AG04449 (cell line): Measurements from ENCODE around the gene COLEC11.

Source experiments
- CTCF ChIA-PET: fragments of 350-600 bp; formaldehyde crosslinking; extraction: SDS; loops from one replicate; lab custom pipeline; 2021; ENCODE audit warnings: antibody characterized with exemption; lab: Yijun Ruan, JAX
- POLR2A ChIA-PET: fragments of 400-600, 350-600 bp; formaldehyde crosslinking; extraction: SDS; loops from one replicate; lab custom pipeline; 2020; ENCODE audit warnings: antibody characterized with exemption, inconsistent platforms; lab: Yijun Ruan, JAX
- DNase-seq: peaks from one replicate; pipeline ENCODE4 v3.0.0-alpha.2; 2010; ENCODE audit warnings: low read depth, low spot score
- H3K4me3 ChIP-seq: 2 replicates; pipeline ENCODE4 v1.5.1; 2011; ENCODE audit warnings: low read depth, mild to moderate bottlenecking, control low read depth, low read length
- TF ChIP-seq, protein P1 (sequence below): IDR thresholded peaks from one replicate; pipeline ENCODE4 v1.5.1; 2011; ENCODE audit warnings: mild to moderate bottlenecking, moderate library complexity, low read length, control low read depth, inconsistent platforms; ENCODE audit not compliant: insufficient read depth; ENCODE audit errors: missing control alignments

Gene COLEC11

DNA sequence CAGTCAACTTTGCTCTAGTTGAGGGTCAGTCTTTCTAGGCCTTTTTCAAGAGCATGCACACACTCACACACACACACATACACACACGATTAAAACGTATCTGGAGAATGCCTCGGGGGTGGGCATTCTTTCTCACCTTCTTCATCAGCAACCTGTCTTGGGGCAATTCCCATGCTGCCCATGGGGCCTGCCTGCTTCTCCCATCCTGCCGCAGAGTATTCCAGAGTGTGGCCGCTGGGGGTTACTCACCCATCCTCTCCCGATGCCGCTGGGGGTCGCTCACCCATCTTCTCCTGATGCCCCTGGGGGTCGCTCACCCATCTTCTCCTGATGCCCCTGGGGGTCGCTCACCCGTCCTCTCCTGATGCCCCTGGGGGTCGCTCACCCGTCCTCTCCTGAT lies 52.3 kb downstream of the COLEC11 start:
- DNase-seq, result no peak
- H3K4me3 ChIP-seq, result no peak overlapping the region
- TF ChIP-seq, protein P1, sequence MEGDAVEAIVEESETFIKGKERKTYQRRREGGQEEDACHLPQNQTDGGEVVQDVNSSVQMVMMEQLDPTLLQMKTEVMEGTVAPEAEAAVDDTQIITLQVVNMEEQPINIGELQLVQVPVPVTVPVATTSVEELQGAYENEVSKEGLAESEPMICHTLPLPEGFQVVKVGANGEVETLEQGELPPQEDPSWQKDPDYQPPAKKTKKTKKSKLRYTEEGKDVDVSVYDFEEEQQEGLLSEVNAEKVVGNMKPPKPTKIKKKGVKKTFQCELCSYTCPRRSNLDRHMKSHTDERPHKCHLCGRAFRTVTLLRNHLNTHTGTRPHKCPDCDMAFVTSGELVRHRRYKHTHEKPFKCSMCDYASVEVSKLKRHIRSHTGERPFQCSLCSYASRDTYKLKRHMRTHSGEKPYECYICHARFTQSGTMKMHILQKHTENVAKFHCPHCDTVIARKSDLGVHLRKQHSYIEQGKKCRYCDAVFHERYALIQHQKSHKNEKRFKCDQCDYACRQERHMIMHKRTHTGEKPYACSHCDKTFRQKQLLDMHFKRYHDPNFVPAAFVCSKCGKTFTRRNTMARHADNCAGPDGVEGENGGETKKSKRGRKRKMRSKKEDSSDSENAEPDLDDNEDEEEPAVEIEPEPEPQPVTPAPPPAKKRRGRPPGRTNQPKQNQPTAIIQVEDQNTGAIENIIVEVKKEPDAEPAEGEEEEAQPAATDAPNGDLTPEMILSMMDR, result no peak
- POLR2A ChIA-PET, result no interaction called here
- CTCF ChIA-PET, result no interaction called here

DNA sequence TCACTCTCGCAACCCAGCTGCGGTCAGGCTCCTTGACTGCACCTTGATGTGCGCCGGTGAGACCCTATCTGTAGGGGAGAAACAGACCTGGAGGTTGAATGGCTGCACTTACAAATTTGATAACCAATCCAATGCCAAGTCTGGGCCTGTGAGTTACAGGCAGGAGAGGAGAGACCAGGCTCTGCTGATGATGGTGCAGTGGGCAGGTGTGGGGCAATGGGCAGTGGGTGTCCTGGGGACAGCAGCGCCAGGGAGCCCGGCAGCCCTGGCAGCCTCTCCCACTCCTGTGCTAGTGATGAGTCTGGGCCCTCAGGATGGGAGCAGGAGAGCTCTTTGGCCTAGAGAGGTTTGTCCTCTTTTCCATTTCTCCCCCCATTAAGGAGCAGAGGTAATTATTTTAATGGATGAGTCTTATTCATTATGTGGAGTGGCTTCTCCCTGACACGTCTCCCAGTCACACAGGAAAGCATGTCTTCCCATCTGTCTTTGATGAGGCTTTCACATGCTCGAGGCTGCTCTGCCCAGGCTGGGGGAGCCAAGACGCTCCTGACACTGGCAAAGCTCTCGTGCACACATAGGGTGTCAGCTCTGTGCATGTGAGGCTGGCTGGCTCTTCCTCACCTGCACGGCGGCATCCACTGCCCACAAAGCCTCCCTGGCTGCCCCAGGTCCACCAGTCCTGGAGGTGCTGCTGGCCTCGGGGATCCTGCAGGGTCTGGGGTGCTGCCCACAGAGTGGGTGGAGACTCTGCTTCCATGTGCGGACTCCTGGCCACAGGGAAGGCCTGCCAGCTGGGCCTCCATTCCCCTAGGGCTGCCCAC lies 53.1 kb downstream of the COLEC11 start:
- CTCF ChIA-PET, result interaction anchor here (1.0 kb wide), 1 partner anchor 224 kb away, joined by 5 read pairs; no protein-coding TSS in a partner anchor
- no peak overlapping the region for H3K4me3 ChIP-seq
- POLR2A ChIA-PET, result no interaction called here
- DNase-seq, result no peak
- TF ChIP-seq, protein P1, result no peak

DNA sequence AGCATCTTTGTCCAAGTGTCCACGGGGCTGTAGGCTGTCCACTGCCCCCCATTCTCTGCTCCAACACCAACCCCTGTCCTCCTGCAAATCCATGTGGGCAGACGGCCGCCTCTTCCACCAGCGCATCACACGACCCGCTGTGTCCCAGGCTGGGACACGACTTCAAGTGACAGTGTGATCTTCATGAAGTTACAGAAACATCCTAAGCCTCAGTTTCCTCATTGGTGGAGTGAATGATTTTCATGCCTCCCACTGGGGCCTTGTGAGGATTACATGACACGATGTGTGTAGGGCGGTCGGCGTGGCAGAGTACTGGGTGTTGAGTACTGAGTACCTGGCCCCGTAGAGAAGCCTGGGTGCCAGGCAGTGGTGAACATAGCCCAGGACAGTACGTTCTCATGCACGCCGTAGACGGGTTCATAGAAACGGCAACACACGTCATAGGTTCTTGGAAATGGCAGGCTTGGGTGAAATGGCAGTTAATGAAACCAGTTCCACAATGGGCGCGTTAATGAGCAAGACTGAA lies 53.8 kb downstream of the COLEC11 start:
- TF ChIP-seq, protein P1, result no peak
- DNase-seq, result no peak
- ChIA-PET POLR2A (no interaction called here), CTCF (interaction anchor here (1.0 to 5.4 kb wide), 3 partner anchors 12 to 226 kb away, joined by 3 to 96 read pairs (median 5); no protein-coding TSS in a partner anchor)
- H3K4me3 ChIP-seq, result no peak overlapping the region

DNA sequence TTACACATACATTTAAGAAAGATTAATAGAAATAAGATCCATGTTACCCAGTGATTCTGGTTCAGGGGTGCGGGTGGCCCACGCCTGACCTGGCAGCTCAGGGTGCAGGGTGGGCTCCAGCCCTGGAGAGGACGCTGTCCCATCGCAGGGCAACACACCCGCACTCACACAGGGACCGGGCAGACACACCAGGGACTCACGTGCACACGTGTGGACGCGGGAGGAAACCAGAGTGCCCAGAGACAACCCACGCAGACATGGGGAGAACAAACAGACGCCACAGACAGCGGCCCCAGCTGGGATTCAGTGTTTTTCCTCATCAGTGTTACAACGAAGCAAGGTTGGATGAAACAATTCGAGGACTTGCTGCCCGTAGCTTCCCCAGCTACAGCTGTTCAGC lies 54.7 kb downstream of the COLEC11 start:
- POLR2A ChIA-PET, result no interaction called here
- TF ChIP-seq, protein P1, result no peak
- H3K4me3 ChIP-seq, result no peak overlapping the region
- no peak for DNase-seq
- CTCF ChIA-PET, result interaction anchor here (1.0 to 5.4 kb wide), 5 partner anchors 12 to 226 kb away, joined by 3 to 96 read pairs (median 3); no protein-coding TSS in a partner anchor

DNA sequence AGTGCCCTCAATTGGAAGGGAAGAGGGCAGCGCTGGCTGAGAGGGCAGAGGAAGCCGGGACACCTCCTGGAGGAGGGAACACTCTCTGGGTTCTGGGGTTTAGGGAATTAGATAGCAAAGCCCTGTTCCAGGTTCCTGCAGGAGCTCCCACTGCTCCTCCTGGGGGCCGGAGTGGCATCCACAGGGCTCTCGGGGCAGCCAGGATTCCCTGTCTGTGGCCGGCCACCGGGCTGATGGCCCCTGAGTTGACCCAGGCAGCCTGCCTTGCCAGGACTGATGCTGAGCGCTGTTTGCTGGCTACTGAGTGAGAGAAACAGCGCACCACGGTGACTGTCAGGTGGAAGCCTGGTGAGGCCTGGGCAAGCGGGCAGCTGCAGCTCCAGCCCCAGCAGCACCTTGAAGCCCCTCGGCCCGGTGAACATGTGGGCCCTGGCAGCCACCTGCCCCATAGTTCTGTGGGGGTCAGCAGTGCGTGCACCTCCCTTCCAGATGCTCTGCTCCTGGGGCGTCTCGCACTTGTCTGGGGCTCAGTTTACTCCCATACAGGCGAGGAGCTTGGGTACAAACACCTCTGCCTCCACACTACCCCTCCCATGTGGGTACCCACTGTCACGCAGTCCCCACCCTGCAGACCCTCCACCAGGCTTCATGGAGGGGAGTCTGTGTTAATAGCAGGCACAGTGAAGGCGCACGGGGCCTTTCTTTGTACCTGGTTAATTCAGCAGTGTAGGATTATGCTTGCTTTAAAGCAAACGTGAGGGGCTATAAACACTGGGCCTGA lies 55.4 kb downstream of the COLEC11 start:
- DNase-seq, result no peak
- TF ChIP-seq, protein P1, result no peak
- H3K4me3 ChIP-seq, result no peak overlapping the region
- ChIA-PET POLR2A (no interaction called here), CTCF (interaction anchor here (0.9 to 5.4 kb wide), 13 partner anchors 9 to 1796 kb away, joined by 3 to 96 read pairs (median 3); no protein-coding TSS in a partner anchor)
